ENCODE measurements around the gene RAX2.
"Not testable (repeated sequence)": the region's sequence is repeated elsewhere in the genome, so short reads cannot be mapped to it uniquely, and the experiment has no call there.

The RAX2 gene

GRCh38 chr19:3771906-3772455, at the start of gene RAX2:
Gene RAX2 (minus strand): TSS chr19:3772228. CDS start chr19:3771742, 486 bp downstream.
- DNase-seq, result no peak

DNA sequence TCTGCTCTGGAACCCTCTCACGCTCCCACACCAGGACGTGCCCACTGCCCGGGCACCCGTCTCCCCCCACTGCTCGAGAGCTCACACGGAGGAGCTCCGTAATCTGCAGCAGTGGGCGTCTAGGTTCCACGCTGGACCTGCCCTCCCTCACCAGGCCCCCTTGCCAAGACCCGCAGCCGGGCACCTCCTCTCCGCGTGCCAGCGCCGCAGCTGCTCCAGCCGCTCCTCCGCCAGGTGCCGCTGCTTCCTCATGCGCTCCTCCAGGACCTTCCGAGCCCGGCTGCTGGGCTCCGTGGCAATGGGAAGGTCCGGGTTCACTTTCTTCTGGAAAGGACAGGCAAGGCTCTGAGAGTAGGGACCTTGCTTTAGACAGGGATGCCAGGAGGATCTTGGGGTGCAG, 49.1 kb upstream of the RAX2 start:
- DNase-seq, result no peak

GRCh38 chr19:3819989-3820388, 48.0 kb upstream of the RAX2 start:
- DNase-seq, result no peak

DNA sequence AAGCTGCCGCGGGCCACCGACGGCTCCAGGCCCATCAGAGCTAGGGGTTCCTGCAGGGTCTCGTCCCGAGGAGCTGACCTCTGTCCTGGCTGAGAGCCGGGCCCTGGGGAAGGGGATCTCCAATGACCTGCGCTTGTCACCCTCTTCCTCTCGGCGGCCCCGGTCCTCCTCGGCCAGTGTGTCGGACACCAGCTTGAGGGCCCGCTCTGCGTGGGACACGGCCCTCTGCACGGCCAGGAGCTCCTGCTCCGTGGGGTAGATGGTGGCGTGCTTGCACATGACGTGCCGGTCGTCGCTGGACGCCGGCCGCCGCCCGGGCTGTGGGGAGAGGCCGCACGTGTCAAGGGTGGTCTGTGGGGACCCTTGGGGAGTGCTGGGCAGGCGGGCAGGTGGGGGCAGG, 46.9 kb upstream of the RAX2 start:
- no peak for DNase-seq

- DNase-seq, result peak; percentile 31 to 51
These were observed 46.4 kb upstream of the RAX2 start for GRCh38 chr19:3818466-3818865.

DNA sequence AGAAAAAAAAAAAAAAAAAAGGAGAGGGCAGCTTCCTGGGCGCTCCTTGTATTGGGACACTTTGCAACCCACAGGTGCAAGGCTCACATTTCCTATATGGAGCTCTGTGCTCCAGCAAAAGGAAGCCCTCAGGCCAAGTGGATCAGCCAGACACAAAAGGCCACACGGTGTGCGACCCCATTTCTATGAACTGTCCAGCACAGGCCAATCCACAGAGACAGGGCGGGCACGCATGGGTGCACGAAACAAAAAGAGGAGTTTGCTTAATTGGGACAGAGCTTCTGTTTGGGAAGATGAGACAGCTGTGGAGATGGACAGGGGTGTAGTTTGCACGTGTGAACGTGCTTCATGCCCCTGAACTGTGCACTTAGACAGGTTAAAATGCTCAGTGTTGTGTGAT, 45.7 kb upstream of the RAX2 start:
- DNase-seq, result no peak

DNA sequence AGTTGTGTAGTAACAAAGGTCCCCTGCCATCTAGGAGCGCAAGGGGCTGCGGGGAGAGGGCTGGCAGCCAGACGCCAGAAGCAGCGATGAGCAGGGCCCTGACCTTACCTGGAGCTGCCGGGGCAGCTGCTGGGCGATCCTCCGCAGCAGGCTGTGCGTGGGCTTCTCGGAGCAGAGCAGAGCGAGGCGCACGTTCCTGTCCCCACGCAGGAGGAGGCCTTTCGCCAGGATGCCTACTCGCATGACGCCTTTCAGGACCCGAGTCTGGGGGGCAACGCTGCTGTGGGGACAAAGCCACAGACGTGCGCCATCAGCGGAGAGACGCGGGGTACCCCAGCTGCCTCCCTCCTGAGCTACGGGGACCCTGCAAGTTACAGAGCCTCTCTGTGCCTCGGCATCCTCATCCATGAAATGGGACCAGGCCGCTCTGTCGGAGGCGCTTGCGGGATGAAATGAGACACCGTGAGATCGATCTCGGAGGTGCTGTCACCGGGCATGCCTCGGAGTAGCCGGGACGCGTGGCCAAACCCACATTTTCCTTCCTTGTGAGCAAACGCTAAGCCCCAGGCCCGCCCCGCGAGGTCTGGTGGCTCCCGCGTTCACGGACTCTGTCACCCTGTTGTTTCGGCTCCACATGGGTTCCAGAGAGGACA, 44.7 kb upstream of the RAX2 start:
- no peak for DNase-seq

DNA sequence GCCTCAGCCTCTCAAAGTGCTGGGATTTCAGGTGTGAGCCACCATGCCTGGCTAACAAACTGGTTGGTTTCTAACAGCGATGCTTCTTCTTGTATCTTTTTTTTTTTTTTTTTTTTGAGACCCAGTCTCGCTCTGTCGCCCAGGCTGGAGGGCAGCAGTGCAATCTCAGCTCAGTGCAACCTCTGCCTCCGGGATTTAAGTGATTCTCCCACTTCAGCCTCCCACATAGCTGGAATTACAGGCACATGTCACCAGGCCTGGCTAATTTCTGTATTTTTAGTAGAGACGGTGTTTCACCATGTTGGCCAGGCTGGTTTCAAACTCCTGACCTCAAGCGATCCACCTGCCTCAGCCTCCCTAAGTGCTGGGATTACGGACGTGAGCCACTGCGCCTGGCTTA, 44.1 kb upstream of the RAX2 start:
- DNase-seq, result not testable (repeated sequence)

GRCh38 chr19:3814648-3815047, 42.6 kb upstream of the RAX2 start:
- DNase-seq, result no peak

DNA sequence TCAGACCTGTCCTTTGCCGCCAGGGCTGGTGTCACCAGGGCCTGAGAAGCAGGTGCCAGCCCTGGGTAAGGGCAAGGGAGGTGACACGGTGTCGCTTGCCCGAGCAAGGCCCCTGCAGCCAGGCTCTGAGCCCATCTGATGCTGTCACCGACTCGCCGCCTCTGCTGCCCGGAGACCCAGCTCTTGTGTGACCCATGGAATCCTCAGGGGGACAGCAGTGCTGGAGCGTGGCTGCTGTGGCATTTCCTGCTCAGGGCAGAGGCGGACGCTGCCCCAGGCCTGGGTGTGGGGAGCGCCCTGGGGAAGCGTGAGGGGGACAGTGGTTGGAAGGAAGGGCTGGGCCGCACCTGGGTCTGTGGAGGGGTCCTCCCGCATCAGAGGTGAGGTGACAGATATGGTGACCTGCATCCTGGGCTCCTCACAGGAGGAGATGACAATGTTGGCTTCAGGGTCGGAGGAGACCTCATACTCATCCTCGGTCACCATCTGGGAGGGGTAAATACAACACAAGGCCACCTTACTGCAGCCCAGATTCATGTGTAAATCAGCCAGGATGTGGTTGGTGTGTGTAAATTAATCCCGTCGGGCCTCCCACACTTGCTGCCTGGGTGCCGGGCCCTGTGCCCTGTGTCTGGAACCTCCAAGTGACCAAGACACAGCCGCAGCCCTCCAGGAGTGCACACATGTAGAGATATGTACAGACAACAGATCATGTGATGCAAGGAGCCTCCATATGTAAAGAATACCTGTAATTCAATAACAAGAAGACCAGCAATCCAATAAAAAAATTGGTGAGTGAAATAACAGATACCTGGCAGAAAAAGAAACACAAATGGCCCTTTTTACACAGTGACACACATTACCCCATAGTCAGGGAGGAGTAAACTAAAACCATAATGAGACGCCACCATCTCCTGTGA, 41.7 kb upstream of the RAX2 start:
- peak in 1 of 2 experiments; percentile 28 for DNase-seq

DNA sequence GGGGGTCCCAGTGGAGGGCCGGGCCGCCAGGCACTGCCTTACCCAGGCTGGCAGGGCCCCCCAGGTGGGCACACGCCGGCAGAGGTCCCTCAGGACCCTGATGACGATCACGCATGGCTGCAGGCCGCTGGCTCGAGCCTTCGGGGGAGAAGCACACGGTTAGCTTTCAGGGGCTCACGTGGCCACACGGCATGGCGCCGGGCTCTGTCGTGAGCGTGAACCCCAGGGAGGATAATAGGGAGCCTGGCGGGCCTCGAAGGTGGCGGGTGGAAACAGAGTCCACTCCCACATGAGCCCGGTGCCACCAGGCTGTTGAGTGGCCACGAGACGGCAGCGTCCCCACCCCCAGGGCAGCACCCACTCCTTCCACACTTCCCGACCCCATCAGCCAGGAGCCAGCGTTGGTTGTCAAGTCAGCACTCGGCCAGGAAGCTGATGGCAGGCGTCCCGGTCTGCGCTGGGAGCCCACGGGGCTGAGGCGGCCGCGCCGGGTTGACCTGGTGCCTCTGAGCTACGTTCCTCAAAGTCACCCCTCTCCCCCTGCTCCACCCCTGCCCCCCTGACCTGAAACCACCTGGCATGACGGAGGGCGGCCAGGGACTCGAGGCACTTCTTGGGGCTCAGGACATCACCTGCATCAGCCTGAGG, 38.8 kb upstream of the RAX2 start:
- no peak for DNase-seq

GRCh38 chr19:3809881-3810707, 38.1 kb upstream of the RAX2 start:
- DNase-seq, result no peak

GRCh38 chr19:3808420-3809143, 36.6 kb upstream of the RAX2 start:
- no peak for DNase-seq

DNA sequence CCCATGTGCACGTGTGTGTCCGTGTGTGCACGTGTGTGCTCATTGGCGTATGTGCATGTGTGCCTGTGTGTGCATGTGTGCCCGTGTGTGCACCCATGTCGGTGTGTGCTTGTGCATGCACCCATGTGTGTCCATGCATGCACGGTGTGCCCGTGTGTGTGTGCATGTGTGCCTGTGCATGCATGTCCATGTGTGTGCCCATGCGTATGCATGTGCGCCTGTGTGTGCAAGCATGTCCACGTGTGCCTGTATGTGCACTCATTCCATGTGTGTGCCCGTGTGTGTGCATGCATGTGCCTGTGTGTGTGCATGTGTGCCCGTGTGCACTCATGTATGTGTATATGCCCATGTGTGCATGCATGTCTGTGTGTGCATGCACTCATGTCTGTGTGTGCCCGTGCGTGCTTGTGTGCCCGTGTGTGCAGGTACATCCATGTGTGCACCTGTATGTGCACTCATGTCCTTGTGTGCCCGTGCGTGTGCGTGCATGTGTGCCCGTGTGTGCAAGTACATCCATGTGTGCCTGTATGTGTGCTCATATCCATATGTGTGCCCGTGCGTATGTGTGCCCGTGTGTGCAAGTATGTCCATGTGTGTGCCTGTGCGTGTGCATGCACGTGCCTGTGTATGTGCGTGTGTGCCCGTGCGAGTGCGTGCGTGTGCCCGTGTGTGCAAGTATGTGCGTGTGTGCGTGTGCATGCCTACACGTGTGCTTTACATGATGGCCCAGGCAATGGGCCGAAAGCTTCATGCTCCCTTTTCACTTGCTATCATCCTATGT, 35.7 kb upstream of the RAX2 start:
- no peak for DNase-seq

GRCh38 chr19:3807131-3807480, 35.1 kb upstream of the RAX2 start:
- DNase-seq, result no peak

DNA sequence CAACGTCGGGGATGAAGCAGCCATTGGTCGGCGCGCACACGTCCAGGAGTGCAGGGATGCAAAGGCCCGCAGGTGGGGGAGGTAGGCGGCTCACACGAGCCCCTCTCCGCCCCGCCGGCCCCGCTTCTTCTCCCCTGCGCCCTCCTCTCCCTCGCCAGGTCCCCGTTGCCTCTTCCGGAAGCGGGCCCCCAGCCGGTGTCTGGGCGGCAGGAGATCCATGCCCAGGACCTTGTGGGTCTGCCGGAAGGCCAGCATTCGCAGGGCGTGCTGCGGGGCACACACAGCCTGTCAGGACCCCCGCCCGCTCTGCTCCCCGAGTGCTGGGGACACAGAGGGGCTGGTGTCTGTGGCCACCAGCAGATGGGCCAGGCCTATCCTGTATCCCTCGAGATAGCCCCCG, 33.8 kb upstream of the RAX2 start:
- DNase-seq, result no peak

DNA sequence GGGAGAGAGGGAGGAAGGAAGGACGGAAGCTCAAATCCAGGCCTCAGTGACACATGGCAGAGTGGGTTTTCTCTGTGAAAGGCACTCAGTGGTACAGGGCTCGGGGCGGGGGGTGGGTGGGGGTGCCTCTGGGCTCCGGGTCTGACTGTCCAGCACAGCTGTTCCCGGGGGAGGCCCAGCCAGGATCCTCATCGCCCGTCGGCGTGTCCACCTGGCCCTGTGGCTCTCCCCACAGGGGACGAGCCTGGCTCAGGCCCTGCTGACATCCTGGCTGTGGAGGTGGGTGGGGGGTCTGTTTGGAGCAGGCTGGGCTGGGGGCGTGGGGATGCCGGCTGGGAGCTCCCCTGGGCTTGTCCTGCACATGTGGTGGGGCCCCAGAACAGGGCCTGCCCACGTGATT, 32.4 kb upstream of the RAX2 start:
- no peak for DNase-seq

- DNase-seq, result no peak
These were observed 32.0 kb upstream of the RAX2 start for GRCh38 chr19:3803986-3804385.

GRCh38 chr19:3803114-3803888, 31.3 kb upstream of the RAX2 start:
- no peak for DNase-seq

DNA sequence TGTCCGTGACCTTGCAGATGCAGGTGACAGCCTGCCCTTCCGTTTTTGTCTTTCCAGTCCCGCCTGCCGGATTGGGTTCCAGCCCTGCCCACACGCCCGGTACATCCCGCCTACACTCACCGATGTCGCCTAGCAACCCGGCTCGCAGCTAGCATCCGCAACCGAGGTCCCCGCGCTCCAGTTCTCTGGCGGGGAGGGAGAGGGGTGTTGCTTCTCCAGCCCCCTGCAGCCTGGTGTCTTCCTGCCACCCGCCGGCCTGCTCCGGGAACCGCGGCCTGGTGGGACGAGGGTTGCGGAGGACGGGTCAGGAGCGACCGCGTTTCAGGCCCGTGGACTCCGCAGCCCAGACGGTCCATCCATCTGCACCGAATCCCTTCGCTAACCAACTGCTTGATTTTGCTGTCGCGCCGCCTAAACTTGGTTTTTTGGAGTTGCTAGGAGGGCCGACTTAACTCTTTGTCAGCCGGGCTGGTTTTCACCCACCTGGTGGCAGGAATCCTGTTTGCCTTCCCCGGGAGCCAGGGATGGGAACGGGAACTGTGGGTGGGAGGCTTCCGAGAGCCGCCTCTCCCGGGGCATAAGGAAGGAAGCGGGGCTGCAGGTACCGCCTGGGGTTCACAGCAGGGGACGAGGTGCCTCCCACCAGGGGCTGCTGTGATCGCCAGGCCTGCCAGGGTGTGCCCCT, 29.5 kb upstream of the RAX2 start:
- peak; percentile 55 to 59 for DNase-seq

Data from activated CD4-positive, alpha-beta T cell treated with anti-CD3 and anti-CD28 coated beads, Interleukin-2, amount 50 U/mL, for 4 hours (primary cell).